OCI-LY7 (cell line): Measurements from ENCODE around the gene TM9SF3. TPM values are rescaled to one million over a fixed set of nuclear protein-coding genes. Genes with fewer than 3 reads are reported as not detected.
A peak's percentile ranks its signal among the peaks of the same experiment; 100 is the strongest.

ENCODE experiments used
- BruUV-seq: library from RNA; stranded (reverse); fragments of 400-500 nt; replicated peaks from 2 replicates; lab custom pipeline; 2021; lab: Mats Ljungman, UMichigan
- CTCF ChIA-PET: fragments of 300-600 bp; sonication (Branson Sonifier 250); formaldehyde crosslinking; loops from one replicate; lab custom pipeline; 2022; ENCODE audit warnings: antibody characterized with exemption; ENCODE audit not compliant: unreplicated experiment; lab: Charles Lee
- POLR2A ChIA-PET: fragments of 300-600 bp; sonication (Branson Sonifier 250); formaldehyde crosslinking; loops from one replicate; lab custom pipeline; 2022; ENCODE audit warnings: antibody characterized with exemption; lab: Charles Lee
- DNase-seq: peaks from one replicate; pipeline ENCODE4 v3.0.0-alpha.2; 2015; ENCODE audit warnings: low spot score
- H2AFZ ChIP-seq: fragments of 200-600 bp; sonication (generic), shearing (Covaris generic); 2 replicates; pipeline ENCODE4 v1.6.1; 2014; ENCODE audit warnings: mild to moderate bottlenecking, antibody characterized with exemption, low read length, moderate library complexity
- H3K27ac ChIP-seq: fragments of 200-600 bp; sonication (generic); 2 replicates; pipeline ENCODE4 v1.5.1; 2014; ENCODE audit warnings: mixed run types, low read depth, mild to moderate bottlenecking, moderate library complexity, low read length, inconsistent platforms; ENCODE audit not compliant: poor library complexity, severe bottlenecking
- H3K36me3 ChIP-seq: fragments of 200-600 bp; sonication (generic); 2 replicates; pipeline ENCODE4 v1.6.1; 2014; ENCODE audit warnings: mild to moderate bottlenecking, antibody characterized with exemption, low read length, moderate library complexity, mixed read lengths; ENCODE audit not compliant: insufficient read depth
- H3K4me1 ChIP-seq: fragments of 200-600 bp; sonication (generic); 2 replicates; pipeline ENCODE4 v1.5.1; 2014; ENCODE audit warnings: mild to moderate bottlenecking, low read length; ENCODE audit not compliant: insufficient read depth, poor library complexity, severe bottlenecking
- H3K4me2 ChIP-seq: fragments of 200-600 bp; sonication (generic); 2 replicates; pipeline ENCODE4 v1.6.1; 2014; ENCODE audit warnings: mild to moderate bottlenecking, low read length
- H3K4me3 ChIP-seq: fragments of 200-600 bp; sonication (generic); 2 replicates; pipeline ENCODE4 v1.5.1; 2014; ENCODE audit warnings: mild to moderate bottlenecking, low read depth, low read length; ENCODE audit not compliant: poor library complexity, severe bottlenecking
- H3K79me2 ChIP-seq: fragments of 200-600 bp; sonication (generic); 2 replicates; pipeline ENCODE4 v1.6.1; 2016; ENCODE audit warnings: low read depth, mild to moderate bottlenecking, low read length, moderate library complexity, mixed read lengths; ENCODE audit not compliant: insufficient read depth
- H3K9me2 ChIP-seq: fragments of 200-600 bp; sonication (generic); 2 replicates; pipeline ENCODE4 v1.6.1; 2016; ENCODE audit warnings: mild to moderate bottlenecking, low read length, mixed read lengths; ENCODE audit not compliant: insufficient read depth
- H3K9me3 ChIP-seq: fragments of 200-600 bp; sonication (generic); 2 replicates; pipeline ENCODE4 v1.6.1; 2014; ENCODE audit warnings: mild to moderate bottlenecking, mixed run types, low read length, mixed read lengths
- H4K20me1 ChIP-seq: fragments of 200-600 bp; sonication (generic); 2 replicates; pipeline ENCODE4 v1.6.1; 2014; ENCODE audit warnings: mild to moderate bottlenecking, antibody characterized with exemption, low read length, moderate library complexity, mixed read lengths; ENCODE audit not compliant: insufficient read depth
- EZH2phosphoT487 ChIP-seq: fragments of 200-600 bp; sonication (generic); IDR thresholded peaks from 2 replicates; pipeline ENCODE4 v1.6.1; 2018; ENCODE audit warnings: low read depth, borderline replicate concordance, mild to moderate bottlenecking, mixed run types, antibody characterized with exemption, low read length, moderate library complexity, mixed read lengths
- intact Hi-C: fragments of 100-400 bp; cut with micrococcal nuclease; formaldehyde crosslinking; loops from one replicate; pipeline ENCODE4 v1.10.0; 2022; ENCODE audit not compliant: unreplicated experiment
- total RNA-seq, 2 experiments: library from RNA; depleted of rRNA in 1 of 2; stranded (reverse); fragments of >200 nt in 1 of 2; shearing (Covaris generic) in 1 of 2; gene quantifications; 2 replicates each; pipeline ENCODE4 v1.2.3, GENCODE V29; 2014 to 2022
- TF ChIP-seq, protein P1 (sequence below): fragments of 200-600 bp; sonication (generic); conservative IDR thresholded peaks from 2 replicates; pipeline ENCODE4 v1.5.1; 2014; ENCODE audit warnings: mild to moderate bottlenecking, antibody characterized with exemption, low read length, moderate library complexity, mixed read lengths

The TM9SF3 gene
- total RNA-seq, 2 experiments from 2014 or later = 23.0 to 88.8 TPM

GRCh38 chr10:96588060-96588554 lies 1.3 kb upstream of the TM9SF3 start:
- no peaks in the 10 kb centered on the region for H3K9me3 ChIP-seq
- no peaks in the 10 kb centered on the region for H3K9me2 ChIP-seq
- peak; percentile 34 for DNase-seq
- peak overlapping the region; percentile 85 for H3K4me2 ChIP-seq
- H2AFZ ChIP-seq = peak overlapping the region; percentile 54; the same call in 1 of the 2 replicates
- peaks cover 41% of the 10 kb centered on the region for H3K79me2 ChIP-seq
- intact Hi-C loops = loop anchor here (5.0 kb wide), 2 partner anchors 134 to 244 kb away; partner anchors contain the start of genes LCOR and PIK3AP1
- TF ChIP-seq EZH2phosphoT487 = no peak
- TF ChIP-seq, protein P1, sequence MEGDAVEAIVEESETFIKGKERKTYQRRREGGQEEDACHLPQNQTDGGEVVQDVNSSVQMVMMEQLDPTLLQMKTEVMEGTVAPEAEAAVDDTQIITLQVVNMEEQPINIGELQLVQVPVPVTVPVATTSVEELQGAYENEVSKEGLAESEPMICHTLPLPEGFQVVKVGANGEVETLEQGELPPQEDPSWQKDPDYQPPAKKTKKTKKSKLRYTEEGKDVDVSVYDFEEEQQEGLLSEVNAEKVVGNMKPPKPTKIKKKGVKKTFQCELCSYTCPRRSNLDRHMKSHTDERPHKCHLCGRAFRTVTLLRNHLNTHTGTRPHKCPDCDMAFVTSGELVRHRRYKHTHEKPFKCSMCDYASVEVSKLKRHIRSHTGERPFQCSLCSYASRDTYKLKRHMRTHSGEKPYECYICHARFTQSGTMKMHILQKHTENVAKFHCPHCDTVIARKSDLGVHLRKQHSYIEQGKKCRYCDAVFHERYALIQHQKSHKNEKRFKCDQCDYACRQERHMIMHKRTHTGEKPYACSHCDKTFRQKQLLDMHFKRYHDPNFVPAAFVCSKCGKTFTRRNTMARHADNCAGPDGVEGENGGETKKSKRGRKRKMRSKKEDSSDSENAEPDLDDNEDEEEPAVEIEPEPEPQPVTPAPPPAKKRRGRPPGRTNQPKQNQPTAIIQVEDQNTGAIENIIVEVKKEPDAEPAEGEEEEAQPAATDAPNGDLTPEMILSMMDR = no peak
- peaks cover 8% of the 10 kb centered on the region; the same call in 1 of the 2 replicates for H4K20me1 ChIP-seq
- H3K36me3 ChIP-seq = peaks cover 37% of the 10 kb centered on the region
- BruUV-seq = no TSS peak
- H3K27ac ChIP-seq = peak overlapping the region; percentile 88
- CTCF ChIA-PET = no interaction called here
- POLR2A ChIA-PET = interaction anchor here (0.6 to 1.1 kb wide), 3 partner anchors 10 to 17 kb away, joined by 3 to 4 read pairs (median 4); no protein-coding TSS in a partner anchor
- H3K4me1 ChIP-seq = peaks cover 31% of the 10 kb centered on the region
- H3K4me3 ChIP-seq = peak overlapping the region; percentile 99

DNA sequence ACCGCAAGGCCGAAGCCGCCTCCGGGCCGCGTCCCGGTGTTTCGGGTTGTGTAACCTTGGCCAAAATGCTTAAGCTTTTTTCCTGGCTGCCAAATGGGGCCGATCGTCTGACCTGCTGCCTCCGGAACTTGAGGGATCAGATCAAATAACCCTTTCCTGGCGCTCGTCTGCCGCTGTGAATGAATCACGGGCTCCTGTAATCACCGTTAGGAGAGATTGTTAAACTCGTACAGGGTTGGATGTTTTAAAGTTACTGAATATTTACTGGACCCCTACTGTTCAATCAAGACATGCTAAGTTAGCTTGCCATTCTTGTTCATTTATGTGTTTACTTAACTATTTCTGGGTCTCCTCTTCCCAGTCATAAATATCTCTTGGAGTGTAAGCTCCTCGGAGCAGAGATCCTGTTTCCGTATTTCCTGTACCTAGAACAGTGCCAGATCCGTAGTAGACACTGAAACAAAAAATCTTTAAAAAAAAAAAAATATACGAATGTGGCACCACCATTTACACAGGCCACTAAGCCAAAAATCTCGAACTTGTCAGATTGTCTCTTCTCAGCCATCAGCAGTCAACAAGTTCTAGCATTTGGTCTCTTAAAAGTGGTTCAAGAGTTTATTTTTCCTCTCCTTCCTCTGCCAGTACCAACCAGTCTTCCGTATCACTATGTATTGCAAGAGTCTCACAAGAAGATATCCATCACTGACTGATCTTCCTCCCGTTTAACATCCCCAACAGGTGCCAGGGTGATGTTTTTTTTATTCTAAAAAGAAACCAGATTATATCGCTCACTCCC lies 650 bp upstream of the TM9SF3 start:
- Histone ChIP-seq H3K4me1 (peaks cover 34% of the 10 kb centered on the region), H3K9me3 (no peaks in the 10 kb centered on the region), H3K9me2 (no peaks in the 10 kb centered on the region), H3K27ac (peak overlapping the region; percentile 88), H3K4me3 (peak overlapping the region; percentile 99), H3K79me2 (peaks cover 47% of the 10 kb centered on the region), H3K36me3 (peaks cover 31% of the 10 kb centered on the region), H4K20me1 (peaks cover 8% of the 10 kb centered on the region; the same call in 1 of the 2 replicates), H2AFZ (peak overlapping the region; percentile 54; the same call in 1 of the 2 replicates), H3K4me2 (peak overlapping the region; percentile 85)
- peak; percentile 39 for DNase-seq
- intact Hi-C loops = loop anchor here (5.0 kb wide), 2 partner anchors 135 to 245 kb away; partner anchors contain the start of genes LCOR and PIK3AP1
- TF ChIP-seq EZH2phosphoT487 = no peak
- TF ChIP-seq, protein P1 = peak; percentile 17; the same call in 1 of the 2 replicates
- ChIA-PET POLR2A (interaction anchor here (0.6 to 1.1 kb wide), 8 partner anchors 10 to 140 kb away, joined by 3 to 4 read pairs (median 3); no protein-coding TSS in a partner anchor), CTCF (no interaction called here)
- BruUV-seq = TSS peak; percentile 88
